Osteoblast (primary cell): ENCODE data around the gene WIPF3. TPM values are rescaled to one million over a fixed set of nuclear protein-coding genes. Genes with fewer than 3 reads are reported as not detected.

Source experiments
- DNase-seq: peaks from one replicate; pipeline ENCODE4 v3.0.0; 2011; ENCODE audit warnings: low spot score, mixed read lengths; ENCODE audit not compliant: insufficient read length; ENCODE audit errors: missing footprints
- H2AFZ ChIP-seq: 2 replicates; pipeline ENCODE4 v1.6.0; 2011; ENCODE audit warnings: mild to moderate bottlenecking, low read length
- H3K27ac ChIP-seq: 2 replicates; pipeline ENCODE4 v1.5.1; 2011; ENCODE audit warnings: mild to moderate bottlenecking, low read depth, low read length, moderate library complexity
- H3K27me3 ChIP-seq: 2 replicates; pipeline ENCODE4 v1.6.0; 2012; ENCODE audit warnings: mild to moderate bottlenecking, control low read depth, inconsistent platforms, low read length, moderate library complexity; ENCODE audit not compliant: insufficient read depth
- H3K36me3 ChIP-seq: 2 replicates; pipeline ENCODE4 v1.5.1; 2011; ENCODE audit warnings: mild to moderate bottlenecking, low read length, control low read depth, moderate library complexity; ENCODE audit not compliant: insufficient read depth
- H3K4me1 ChIP-seq: 2 replicates; pipeline ENCODE4 v1.5.1; 2011; ENCODE audit warnings: mild to moderate bottlenecking, low read length, control low read depth, moderate library complexity; ENCODE audit not compliant: insufficient read depth
- H3K4me2 ChIP-seq: 2 replicates; pipeline ENCODE4 v1.6.0; 2011; ENCODE audit warnings: mild to moderate bottlenecking, low read length; ENCODE audit not compliant: insufficient read depth
- H3K4me3 ChIP-seq: fragments of 200-600 bp; sonication (generic); 3 replicates; pipeline ENCODE4 v1.5.1; 2012; ENCODE audit warnings: mild to moderate bottlenecking, low read length, inconsistent platforms; ENCODE audit not compliant: insufficient read depth
- H3K79me2 ChIP-seq: 2 replicates; pipeline ENCODE4 v1.6.0; 2012; ENCODE audit warnings: mild to moderate bottlenecking, low read length, control low read depth, inconsistent platforms; ENCODE audit not compliant: insufficient read depth
- H3K9me3 ChIP-seq: 2 replicates; pipeline ENCODE4 v1.5.1; 2011; ENCODE audit warnings: low read depth, low read length, control low read depth
- H4K20me1 ChIP-seq: 2 replicates; pipeline ENCODE4 v1.6.0; 2012; ENCODE audit warnings: mild to moderate bottlenecking, low read length, control low read depth; ENCODE audit not compliant: insufficient read depth
- total RNA-seq: library from RNA; depleted of rRNA; stranded (reverse); fragments of >200 nt; gene quantifications from 2 replicates; pipeline ENCODE4 v1.2.3, GENCODE V29; 2012
- TF ChIP-seq, protein P1 (sequence below): IDR thresholded peaks from 2 replicates; pipeline ENCODE4 v1.5.1; 2011; ENCODE audit warnings: mild to moderate bottlenecking, low read depth, low read length, moderate library complexity; ENCODE audit errors: extremely low read depth

WIPF3 gene
- total RNA-seq, 1 donor = not detected

DNA sequence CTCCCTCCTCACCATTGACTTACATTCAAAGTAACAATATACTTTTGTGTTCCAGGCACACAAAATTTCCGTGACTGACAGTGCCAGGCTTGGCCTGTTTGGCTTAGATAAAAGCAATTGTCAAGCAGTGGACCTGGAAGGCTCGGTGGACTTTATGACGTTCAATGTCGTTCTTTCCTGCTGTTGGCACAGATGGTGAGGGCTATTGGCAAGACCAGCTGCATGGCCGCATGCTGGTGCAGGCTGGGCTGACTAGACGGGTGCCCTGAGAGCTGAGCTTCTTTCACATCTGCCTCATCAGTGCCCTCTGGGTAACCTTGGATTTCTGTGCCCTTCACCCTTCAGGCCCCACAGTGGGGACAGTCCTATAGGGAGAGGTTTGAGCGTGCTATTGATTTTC is 45.2 kb downstream of the WIPF3 start:
- H2AFZ ChIP-seq = no peak overlapping the region
- no peaks in the 10 kb centered on the region for H4K20me1 ChIP-seq
- H3K9me3 ChIP-seq = no peaks in the 10 kb centered on the region
- H3K36me3 ChIP-seq = no peaks in the 10 kb centered on the region
- H3K4me3 ChIP-seq = no peak overlapping the region
- H3K27me3 ChIP-seq = peaks cover 18% of the 10 kb centered on the region
- TF ChIP-seq, protein P1, sequence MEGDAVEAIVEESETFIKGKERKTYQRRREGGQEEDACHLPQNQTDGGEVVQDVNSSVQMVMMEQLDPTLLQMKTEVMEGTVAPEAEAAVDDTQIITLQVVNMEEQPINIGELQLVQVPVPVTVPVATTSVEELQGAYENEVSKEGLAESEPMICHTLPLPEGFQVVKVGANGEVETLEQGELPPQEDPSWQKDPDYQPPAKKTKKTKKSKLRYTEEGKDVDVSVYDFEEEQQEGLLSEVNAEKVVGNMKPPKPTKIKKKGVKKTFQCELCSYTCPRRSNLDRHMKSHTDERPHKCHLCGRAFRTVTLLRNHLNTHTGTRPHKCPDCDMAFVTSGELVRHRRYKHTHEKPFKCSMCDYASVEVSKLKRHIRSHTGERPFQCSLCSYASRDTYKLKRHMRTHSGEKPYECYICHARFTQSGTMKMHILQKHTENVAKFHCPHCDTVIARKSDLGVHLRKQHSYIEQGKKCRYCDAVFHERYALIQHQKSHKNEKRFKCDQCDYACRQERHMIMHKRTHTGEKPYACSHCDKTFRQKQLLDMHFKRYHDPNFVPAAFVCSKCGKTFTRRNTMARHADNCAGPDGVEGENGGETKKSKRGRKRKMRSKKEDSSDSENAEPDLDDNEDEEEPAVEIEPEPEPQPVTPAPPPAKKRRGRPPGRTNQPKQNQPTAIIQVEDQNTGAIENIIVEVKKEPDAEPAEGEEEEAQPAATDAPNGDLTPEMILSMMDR = no peak
- H3K4me1 ChIP-seq = no peaks in the 10 kb centered on the region
- H3K4me2 ChIP-seq = no peak overlapping the region
- no peaks in the 10 kb centered on the region for H3K79me2 ChIP-seq
- no peak for DNase-seq
- H3K27ac ChIP-seq = no peak overlapping the region

DNA sequence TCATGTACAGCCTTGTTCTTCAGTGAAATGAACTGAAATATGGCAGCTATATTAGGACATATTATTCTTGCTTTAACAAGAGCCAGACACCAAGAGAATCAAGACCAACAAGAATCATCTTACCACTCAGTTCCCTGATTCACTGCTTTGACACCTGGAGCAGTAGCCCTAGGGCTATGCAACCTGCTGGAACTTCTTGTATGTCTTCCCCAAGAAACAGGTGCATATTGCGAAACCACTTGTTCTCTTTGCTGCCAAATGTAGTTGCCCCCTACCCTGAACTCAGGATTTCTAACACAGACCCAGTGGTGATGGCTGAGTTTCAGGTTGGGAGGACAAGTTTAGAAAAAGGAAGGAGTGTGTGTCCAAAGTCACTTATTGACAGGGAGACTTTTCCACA is 46.1 kb downstream of the WIPF3 start:
- Histone ChIP-seq H3K27ac (no peak overlapping the region), H2AFZ (no peak overlapping the region), H3K9me3 (no peaks in the 10 kb centered on the region), H3K4me2 (no peak overlapping the region), H4K20me1 (no peaks in the 10 kb centered on the region), H3K27me3 (peaks cover 18% of the 10 kb centered on the region), H3K4me3 (no peak overlapping the region), H3K36me3 (no peaks in the 10 kb centered on the region), H3K4me1 (no peaks in the 10 kb centered on the region), H3K79me2 (no peaks in the 10 kb centered on the region)
- DNase-seq = no peak
- TF ChIP-seq, protein P1 = no peak

DNA sequence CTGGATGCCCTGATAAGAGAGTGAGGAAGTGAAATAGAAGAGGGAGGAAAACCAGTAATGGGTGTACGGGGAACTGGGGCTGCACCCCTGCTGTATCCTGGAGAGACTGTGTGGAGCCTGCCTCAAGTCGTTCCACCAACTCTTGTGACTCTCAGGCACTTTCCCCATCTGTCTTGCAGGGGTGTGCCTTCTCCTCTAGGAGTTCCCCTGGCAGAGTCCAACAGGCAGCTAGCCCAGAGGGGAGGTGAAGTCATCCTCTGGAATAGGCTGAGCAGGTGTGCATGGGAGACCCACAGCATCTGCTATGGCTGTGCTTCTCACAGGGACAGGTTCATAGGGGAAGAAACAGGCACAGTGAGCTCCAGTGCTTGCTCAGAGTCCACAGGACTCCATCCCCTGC is 46.8 kb downstream of the WIPF3 start:
- DNase-seq = no peak
- no peaks in the 10 kb centered on the region for H4K20me1 ChIP-seq
- no peaks in the 10 kb centered on the region for H3K79me2 ChIP-seq
- H3K9me3 ChIP-seq = no peaks in the 10 kb centered on the region
- H3K36me3 ChIP-seq = no peaks in the 10 kb centered on the region
- TF ChIP-seq, protein P1 = no peak
- no peak overlapping the region for H2AFZ ChIP-seq
- no peak overlapping the region for H3K4me2 ChIP-seq
- peaks cover 14% of the 10 kb centered on the region for H3K27me3 ChIP-seq
- H3K4me1 ChIP-seq = no peaks in the 10 kb centered on the region
- H3K27ac ChIP-seq = no peak overlapping the region
- H3K4me3 ChIP-seq = no peak overlapping the region

DNA sequence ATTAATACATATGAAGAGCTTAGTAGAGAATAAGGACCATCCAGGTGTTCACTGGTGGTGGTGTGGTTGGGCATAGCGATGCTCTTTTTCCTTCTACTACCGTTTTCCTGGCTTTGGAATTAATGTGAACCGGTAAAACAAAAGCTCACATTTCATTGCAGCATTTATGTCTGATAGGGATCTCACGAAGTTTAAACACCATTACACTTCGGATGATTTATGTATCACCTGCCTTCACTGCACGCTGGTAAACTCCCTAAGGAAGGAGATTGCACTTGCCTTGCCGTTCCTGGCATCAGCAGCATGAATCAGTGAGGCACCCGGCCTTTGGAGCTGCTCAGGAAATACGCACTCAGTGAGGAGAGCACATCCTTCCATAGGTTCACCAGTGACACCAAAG is 47.5 kb downstream of the WIPF3 start:
- TF ChIP-seq, protein P1 = no peak
- Histone ChIP-seq H3K27me3 (peaks cover 13% of the 10 kb centered on the region), H3K4me3 (no peak overlapping the region), H3K36me3 (no peaks in the 10 kb centered on the region), H4K20me1 (no peaks in the 10 kb centered on the region), H3K27ac (no peak overlapping the region), H3K9me3 (no peaks in the 10 kb centered on the region), H3K79me2 (no peaks in the 10 kb centered on the region), H2AFZ (no peak overlapping the region), H3K4me1 (no peaks in the 10 kb centered on the region), H3K4me2 (no peak overlapping the region)
- DNase-seq = no peak
